ENCODE measurements around the gene MYH6.

Gene MYH6

GRCh38 chr14:23445773-23446172, 37.7 kb upstream of the MYH6 start:
- H3K79me1 ChIP-seq (replicated peaks; ENCODE audit: low read length, poor library complexity, severe bottlenecking) = no peaks in the 10 kb centered on the region
- no peak overlapping the region for H3K4me3 ChIP-seq (ENCODE audit: insufficient read depth in 1 of 2, low read depth in 1 of 2, low read length in 2 of 2)
- no peak overlapping the region for H2BK5ac ChIP-seq (ENCODE audit: low read depth, low read length, poor library complexity, severe bottlenecking)
- H3K4ac ChIP-seq (ENCODE audit: low read depth in 1 of 2, low read length in 2 of 2) = no peak overlapping the region
- H2AK5ac ChIP-seq (ENCODE audit: low read length, severe bottlenecking) = no peak overlapping the region
- H3K27ac ChIP-seq (ENCODE audit: low read length, poor library complexity, severe bottlenecking) = no peak overlapping the region
- WGBS = 32% methylated on average over 2 of the region's 4 CpGs
- no peak for DNase-seq
- no peak overlapping the region for H2BK120ac ChIP-seq (ENCODE audit: low read depth, low read length)
- no peaks in the 10 kb centered on the region for H3K9me3 ChIP-seq (ENCODE audit: control insufficient read depth, low read length)
- H3K27me3 ChIP-seq (ENCODE audit: control insufficient read depth in 1 of 2, insufficient read depth in 1 of 2, low read length in 2 of 2) = peaks cover 46 to 54% of the 10 kb centered on the region in 2 experiments
- H2AFZ ChIP-seq (ENCODE audit: low read depth, low read length) = no peak overlapping the region
- no peak overlapping the region for H2BK12ac ChIP-seq (ENCODE audit: low read length in 2 of 2)
- H3K14ac ChIP-seq (ENCODE audit: low read length in 2 of 2) = no peak overlapping the region
- H3K4me2 ChIP-seq (ENCODE audit: low read length, poor library complexity, severe bottlenecking) = no peak overlapping the region
- H3K23ac ChIP-seq (ENCODE audit: low read length in 2 of 2) = no peak overlapping the region
- no peaks in the 10 kb centered on the region for H3K36me3 ChIP-seq (ENCODE audit: control insufficient read depth in 1 of 2, insufficient read depth in 2 of 2, low read depth in 1 of 2, low read length in 2 of 2)
- no peak overlapping the region for H4K91ac ChIP-seq (ENCODE audit: low read length)
- no peaks in the 10 kb centered on the region for H3K4me1 ChIP-seq (ENCODE audit: control insufficient read depth, insufficient read depth, low read depth, low read length)
- no peak overlapping the region for H3K18ac ChIP-seq (ENCODE audit: low read depth in 1 of 2, low read length in 2 of 2)
- no peak overlapping the region for H4K8ac ChIP-seq (ENCODE audit: low read length)
- no peak overlapping the region for H2BK15ac ChIP-seq (ENCODE audit: low read depth, poor library complexity, severe bottlenecking)
- H3K9ac ChIP-seq (ENCODE audit: low read length) = no peak overlapping the region

GRCh38 chr14:23444314-23444713, 36.2 kb upstream of the MYH6 start:
- H3K27me3 ChIP-seq (ENCODE audit: control insufficient read depth in 1 of 2, insufficient read depth in 1 of 2, low read length in 2 of 2) = peaks cover 36 to 50% of the 10 kb centered on the region in 2 experiments
- no peak overlapping the region for H3K4me3 ChIP-seq (ENCODE audit: insufficient read depth in 1 of 2, low read depth in 1 of 2, low read length in 2 of 2)
- H3K4me1 ChIP-seq (ENCODE audit: control insufficient read depth, insufficient read depth, low read depth, low read length) = no peaks in the 10 kb centered on the region
- H3K4me2 ChIP-seq (ENCODE audit: low read length, poor library complexity, severe bottlenecking) = no peak overlapping the region
- H2AK5ac ChIP-seq (ENCODE audit: low read length, severe bottlenecking) = no peak overlapping the region
- H3K9ac ChIP-seq (ENCODE audit: low read length) = no peak overlapping the region
- H2BK120ac ChIP-seq (ENCODE audit: low read depth, low read length) = no peak overlapping the region
- no peak overlapping the region for H3K4ac ChIP-seq (ENCODE audit: low read depth in 1 of 2, low read length in 2 of 2)
- no peak for DNase-seq
- no peaks in the 10 kb centered on the region for H3K36me3 ChIP-seq (ENCODE audit: control insufficient read depth in 1 of 2, insufficient read depth in 2 of 2, low read depth in 1 of 2, low read length in 2 of 2)
- no peak overlapping the region for H4K8ac ChIP-seq (ENCODE audit: low read length)
- H2AFZ ChIP-seq (ENCODE audit: low read depth, low read length) = no peak overlapping the region
- H3K14ac ChIP-seq (ENCODE audit: low read length in 2 of 2) = no peak overlapping the region
- H2BK5ac ChIP-seq (ENCODE audit: low read depth, low read length, poor library complexity, severe bottlenecking) = no peak overlapping the region
- H4K91ac ChIP-seq (ENCODE audit: low read length) = no peak overlapping the region
- no peak overlapping the region for H3K27ac ChIP-seq (ENCODE audit: low read length, poor library complexity, severe bottlenecking)
- no peak overlapping the region for H3K18ac ChIP-seq (ENCODE audit: low read depth in 1 of 2, low read length in 2 of 2)
- no peak overlapping the region for H3K23ac ChIP-seq (ENCODE audit: low read length in 2 of 2)
- H3K9me3 ChIP-seq (ENCODE audit: control insufficient read depth, low read length) = no peaks in the 10 kb centered on the region
- WGBS = no CpG with 5 or more reads among the region's 1 CpG
- H2BK15ac ChIP-seq (ENCODE audit: low read depth, poor library complexity, severe bottlenecking) = no peak overlapping the region
- no peaks in the 10 kb centered on the region for H3K79me1 ChIP-seq (replicated peaks; ENCODE audit: low read length, poor library complexity, severe bottlenecking)
- H2BK12ac ChIP-seq (ENCODE audit: low read length in 2 of 2) = no peak overlapping the region

GRCh38 chr14:23443881-23444280, 35.8 kb upstream of the MYH6 start:
- H3K23ac ChIP-seq (ENCODE audit: low read length in 2 of 2) = no peak overlapping the region
- H3K4me1 ChIP-seq (ENCODE audit: control insufficient read depth, insufficient read depth, low read depth, low read length) = no peaks in the 10 kb centered on the region
- H3K36me3 ChIP-seq (ENCODE audit: control insufficient read depth in 1 of 2, insufficient read depth in 2 of 2, low read depth in 1 of 2, low read length in 2 of 2) = no peaks in the 10 kb centered on the region
- DNase-seq = no peak
- 65% methylated on average over 4 of the region's 6 CpGs for WGBS
- no peak overlapping the region for H3K9ac ChIP-seq (ENCODE audit: low read length)
- H3K9me3 ChIP-seq (ENCODE audit: control insufficient read depth, low read length) = no peaks in the 10 kb centered on the region
- peaks cover 32 to 45% of the 10 kb centered on the region in 2 experiments for H3K27me3 ChIP-seq (ENCODE audit: control insufficient read depth in 1 of 2, insufficient read depth in 1 of 2, low read length in 2 of 2)
- H2BK12ac ChIP-seq (ENCODE audit: low read length in 2 of 2) = no peak overlapping the region
- no peak overlapping the region for H3K4ac ChIP-seq (ENCODE audit: low read depth in 1 of 2, low read length in 2 of 2)
- H2BK120ac ChIP-seq (ENCODE audit: low read depth, low read length) = no peak overlapping the region
- no peak overlapping the region for H4K91ac ChIP-seq (ENCODE audit: low read length)
- no peak overlapping the region for H3K4me2 ChIP-seq (ENCODE audit: low read length, poor library complexity, severe bottlenecking)
- no peaks in the 10 kb centered on the region for H3K79me1 ChIP-seq (replicated peaks; ENCODE audit: low read length, poor library complexity, severe bottlenecking)
- H2BK15ac ChIP-seq (ENCODE audit: low read depth, poor library complexity, severe bottlenecking) = no peak overlapping the region
- H2BK5ac ChIP-seq (ENCODE audit: low read depth, low read length, poor library complexity, severe bottlenecking) = no peak overlapping the region
- no peak overlapping the region for H3K4me3 ChIP-seq (ENCODE audit: insufficient read depth in 1 of 2, low read depth in 1 of 2, low read length in 2 of 2)
- no peak overlapping the region for H3K14ac ChIP-seq (ENCODE audit: low read length in 2 of 2)
- no peak overlapping the region for H2AFZ ChIP-seq (ENCODE audit: low read depth, low read length)
- no peak overlapping the region for H3K27ac ChIP-seq (ENCODE audit: low read length, poor library complexity, severe bottlenecking)
- H2AK5ac ChIP-seq (ENCODE audit: low read length, severe bottlenecking) = no peak overlapping the region
- H3K18ac ChIP-seq (ENCODE audit: low read depth in 1 of 2, low read length in 2 of 2) = no peak overlapping the region
- no peak overlapping the region for H4K8ac ChIP-seq (ENCODE audit: low read length)

GRCh38 chr14:23443411-23443812, 35.3 kb upstream of the MYH6 start:
- H3K36me3 ChIP-seq (ENCODE audit: control insufficient read depth in 1 of 2, insufficient read depth in 2 of 2, low read depth in 1 of 2, low read length in 2 of 2) = no peaks in the 10 kb centered on the region
- no peak overlapping the region for H3K9ac ChIP-seq (ENCODE audit: low read length)
- no peak overlapping the region for H3K14ac ChIP-seq (ENCODE audit: low read length in 2 of 2)
- H3K27ac ChIP-seq (ENCODE audit: low read length, poor library complexity, severe bottlenecking) = no peak overlapping the region
- H2AFZ ChIP-seq (ENCODE audit: low read depth, low read length) = no peak overlapping the region
- no peak for DNase-seq
- H2AK5ac ChIP-seq (ENCODE audit: low read length, severe bottlenecking) = no peak overlapping the region
- H2BK12ac ChIP-seq (ENCODE audit: low read length in 2 of 2) = no peak overlapping the region
- no peaks in the 10 kb centered on the region for H3K4me1 ChIP-seq (ENCODE audit: control insufficient read depth, insufficient read depth, low read depth, low read length)
- no peak overlapping the region for H2BK15ac ChIP-seq (ENCODE audit: low read depth, poor library complexity, severe bottlenecking)
- H3K27me3 ChIP-seq (ENCODE audit: control insufficient read depth in 1 of 2, insufficient read depth in 1 of 2, low read length in 2 of 2) = peaks cover 27 to 41% of the 10 kb centered on the region in 2 experiments
- H3K4me2 ChIP-seq (ENCODE audit: low read length, poor library complexity, severe bottlenecking) = no peak overlapping the region
- no peak overlapping the region for H4K8ac ChIP-seq (ENCODE audit: low read length)
- H3K23ac ChIP-seq (ENCODE audit: low read length in 2 of 2) = no peak overlapping the region
- no peaks in the 10 kb centered on the region for H3K9me3 ChIP-seq (ENCODE audit: control insufficient read depth, low read length)
- H3K18ac ChIP-seq (ENCODE audit: low read depth in 1 of 2, low read length in 2 of 2) = no peak overlapping the region
- H2BK5ac ChIP-seq (ENCODE audit: low read depth, low read length, poor library complexity, severe bottlenecking) = no peak overlapping the region
- H3K4me3 ChIP-seq (ENCODE audit: insufficient read depth in 1 of 2, low read depth in 1 of 2, low read length in 2 of 2) = no peak overlapping the region
- H4K91ac ChIP-seq (ENCODE audit: low read length) = no peak overlapping the region
- no peak overlapping the region for H2BK120ac ChIP-seq (ENCODE audit: low read depth, low read length)
- 68% methylated on average over 8 of the region's 11 CpGs for WGBS
- no peaks in the 10 kb centered on the region for H3K79me1 ChIP-seq (replicated peaks; ENCODE audit: low read length, poor library complexity, severe bottlenecking)
- H3K4ac ChIP-seq (ENCODE audit: low read depth in 1 of 2, low read length in 2 of 2) = no peak overlapping the region
